ENCODE measurements around the gene TBC1D30. TPM values are rescaled to one million over a fixed set of nuclear protein-coding genes. Genes with fewer than 3 reads are reported as not detected.

The TBC1D30 gene
- total RNA-seq, 3 donors from 2014 or later, result 3.6 to 8.7 (median 7.4) TPM

GRCh38 chr12:64821116-64821630 is 3.3 kb upstream of the TBC1D30 start:
- Histone ChIP-seq H3K4me3 (no peak overlapping the region), H3K4me1 (ENCODE audit: low read depth) (peaks cover 21% of the 10 kb centered on the region), H3K36me3 (ENCODE audit: low read depth) (no peaks in the 10 kb centered on the region), H3K9me3 (peaks cover 3% of the 10 kb centered on the region)
- intact Hi-C loops (cut with DNase I, micrococcal nuclease), result no loop called here
- TF ChIP-seq, protein P1, sequence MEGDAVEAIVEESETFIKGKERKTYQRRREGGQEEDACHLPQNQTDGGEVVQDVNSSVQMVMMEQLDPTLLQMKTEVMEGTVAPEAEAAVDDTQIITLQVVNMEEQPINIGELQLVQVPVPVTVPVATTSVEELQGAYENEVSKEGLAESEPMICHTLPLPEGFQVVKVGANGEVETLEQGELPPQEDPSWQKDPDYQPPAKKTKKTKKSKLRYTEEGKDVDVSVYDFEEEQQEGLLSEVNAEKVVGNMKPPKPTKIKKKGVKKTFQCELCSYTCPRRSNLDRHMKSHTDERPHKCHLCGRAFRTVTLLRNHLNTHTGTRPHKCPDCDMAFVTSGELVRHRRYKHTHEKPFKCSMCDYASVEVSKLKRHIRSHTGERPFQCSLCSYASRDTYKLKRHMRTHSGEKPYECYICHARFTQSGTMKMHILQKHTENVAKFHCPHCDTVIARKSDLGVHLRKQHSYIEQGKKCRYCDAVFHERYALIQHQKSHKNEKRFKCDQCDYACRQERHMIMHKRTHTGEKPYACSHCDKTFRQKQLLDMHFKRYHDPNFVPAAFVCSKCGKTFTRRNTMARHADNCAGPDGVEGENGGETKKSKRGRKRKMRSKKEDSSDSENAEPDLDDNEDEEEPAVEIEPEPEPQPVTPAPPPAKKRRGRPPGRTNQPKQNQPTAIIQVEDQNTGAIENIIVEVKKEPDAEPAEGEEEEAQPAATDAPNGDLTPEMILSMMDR (IDR thresholded peaks at IDR 0.05), result no peak
- DNase-seq (no peak), ATAC-seq (no peak)

- Histone ChIP-seq H3K36me3 (ENCODE audit: low read depth) (no peaks in the 10 kb centered on the region), H3K4me1 (ENCODE audit: low read depth) (peaks cover 23% of the 10 kb centered on the region), H3K9me3 (peaks cover 3% of the 10 kb centered on the region), H3K4me3 (no peak overlapping the region)
- TF ChIP-seq, protein P1 (IDR thresholded peaks at IDR 0.05), result no peak
- ATAC-seq, result no peak
- intact Hi-C loops (cut with DNase I, micrococcal nuclease), result no loop called here
- DNase-seq, result no peak
Measured at GRCh38 chr12:64824130-64824499, 332 bp upstream of the TBC1D30 start.

- DNase-seq (no peak), ATAC-seq (peak; percentile 8)
- TF ChIP-seq, protein P1 (IDR thresholded peaks at IDR 0.05), result no peak
- Histone ChIP-seq H3K36me3 (ENCODE audit: low read depth) (no peaks in the 10 kb centered on the region), H3K4me3 (no peak overlapping the region), H3K9me3 (peaks cover 3% of the 10 kb centered on the region), H3K4me1 (ENCODE audit: low read depth) (peaks cover 23% of the 10 kb centered on the region)
- intact Hi-C loops (cut with DNase I, micrococcal nuclease), result no loop called here
Measured at GRCh38 chr12:64825143-64826021, 935 bp downstream of the TBC1D30 start.

- intact Hi-C loops (cut with DNase I, micrococcal nuclease), result no loop called here
- Histone ChIP-seq H3K36me3 (ENCODE audit: low read depth) (no peaks in the 10 kb centered on the region), H3K9me3 (peaks cover 3% of the 10 kb centered on the region), H3K4me1 (ENCODE audit: low read depth) (peaks cover 20% of the 10 kb centered on the region), H3K4me3 (no peak overlapping the region)
- TF ChIP-seq, protein P1 (IDR thresholded peaks at IDR 0.05), result no peak
- ATAC-seq, result peak; percentile 86
- DNase-seq, result peak; percentile 60 to 88 (median 80)
Measured at GRCh38 chr12:64826234-64826633, 1.8 kb downstream of the TBC1D30 start.

GRCh38 chr12:64828713-64829112 is 4.3 kb downstream of the TBC1D30 start:
- H3K4me3 ChIP-seq, result no peak overlapping the region

More at GRCh38 chr12:64828713-64829112, 4.3 kb downstream of the TBC1D30 start:
- Histone ChIP-seq H3K4me1 (ENCODE audit: low read depth) (peaks cover 20% of the 10 kb centered on the region), H3K36me3 (ENCODE audit: low read depth) (no peaks in the 10 kb centered on the region), H3K9me3 (no peaks in the 10 kb centered on the region)
- ATAC-seq, result no peak
- TF ChIP-seq, protein P1 (IDR thresholded peaks at IDR 0.05), result no peak
- no peak for DNase-seq
- intact Hi-C loops (cut with DNase I, micrococcal nuclease), result no loop called here
